ENCODE data around the gene KRTAP1-1.
"Not testable (repeated sequence)": the region's sequence is repeated elsewhere in the genome, so short reads cannot be mapped to it uniquely, and the experiment has no call there.

KRTAP1-1 gene

GRCh38 chr17:41040783-41041571 is at the start of gene KRTAP1-1:
TSS of gene KRTAP1-1 (minus strand) at chr17:41041450. CDS start at chr17:41041397, 53 bp downstream.
- not testable (repeated sequence) for DNase-seq

- not testable (repeated sequence) for DNase-seq
Measured at GRCh38 chr17:41088760-41089352, 47.6 kb upstream of the KRTAP1-1 start.

- not testable (repeated sequence) for DNase-seq
Measured at GRCh38 chr17:41084100-41084856, 43.0 kb upstream of the KRTAP1-1 start, which contains the start of gene KRTAP4-7. TSS of gene KRTAP4-7 (plus strand) at chr17:41084150. CDS start at chr17:41084207, 57 bp downstream.

GRCh38 chr17:41083427-41083826 is 42.2 kb upstream of the KRTAP1-1 start:
- DNase-seq, result not testable (repeated sequence)

- DNase-seq, result no peak
Measured at GRCh38 chr17:41082626-41083025, 41.4 kb upstream of the KRTAP1-1 start.

GRCh38 chr17:41076788-41077187 is 35.5 kb upstream of the KRTAP1-1 start:
- DNase-seq, result no peak

GRCh38 chr17:41073676-41074075 is 32.4 kb upstream of the KRTAP1-1 start:
- DNase-seq, result no peak

GRCh38 chr17:41071606-41072360 is 30.5 kb upstream of the KRTAP1-1 start:
- no peak for DNase-seq

- DNase-seq, result no peak
Measured at GRCh38 chr17:41069031-41069430, 27.8 kb upstream of the KRTAP1-1 start.

- DNase-seq, result no peak
Measured at GRCh38 chr17:41067281-41067680, 26.0 kb upstream of the KRTAP1-1 start.

- DNase-seq, result no peak
Measured at GRCh38 chr17:41065829-41066624, 24.8 kb upstream of the KRTAP1-1 start, which contains the start of gene KRTAP2-4. TSS of gene KRTAP2-4 (minus strand) at chr17:41065879. CDS start at chr17:41065845, 34 bp downstream.

GRCh38 chr17:41065016-41065689 is 23.9 kb upstream of the KRTAP1-1 start:
- not testable (repeated sequence) for DNase-seq

- no peak for DNase-seq
Measured at GRCh38 chr17:41064301-41064700, 23.1 kb upstream of the KRTAP1-1 start.

GRCh38 chr17:41063449-41063848 is 22.2 kb upstream of the KRTAP1-1 start:
- no peak for DNase-seq

- DNase-seq, result no peak
Measured at GRCh38 chr17:41061964-41062363, 20.7 kb upstream of the KRTAP1-1 start.

- DNase-seq, result no peak
Measured at GRCh38 chr17:41060052-41060604, 18.9 kb upstream of the KRTAP1-1 start, which contains the start of gene KRTAP2-3. TSS of gene KRTAP2-3 (minus strand) at chr17:41060114. CDS start at chr17:41060050, 64 bp downstream.

GRCh38 chr17:41059276-41060051 is 18.2 kb upstream of the KRTAP1-1 start:
- DNase-seq, result not testable (repeated sequence)

GRCh38 chr17:41058741-41059140 is 17.5 kb upstream of the KRTAP1-1 start:
- no peak for DNase-seq

- DNase-seq, result no peak
Measured at GRCh38 chr17:41057547-41057946, 16.3 kb upstream of the KRTAP1-1 start.

- DNase-seq, result not testable (repeated sequence)
Measured at GRCh38 chr17:41055130-41055529, 13.9 kb upstream of the KRTAP1-1 start, which contains the start of gene KRTAP2-2. TSS of gene KRTAP2-2 (minus strand) at chr17:41055230. CDS start at chr17:41055211, 19 bp downstream.

Measured in activated CD4-positive, alpha-beta T cell treated with anti-CD3 and anti-CD28 coated beads for 1 hour (primary cell).